Measurements from ENCODE around the gene IL5.

GRCh38 chr5:132528021-132528420 lies 15.3 kb downstream of the IL5 start:
- no peak for TF ChIP-seq POLR2A (IDR thresholded peaks at IDR 0.05)
- no peak for TF ChIP-seq EP300 (IDR thresholded peaks at IDR 0.05)
